ENCODE data around the gene ATP2B2.

DNA sequence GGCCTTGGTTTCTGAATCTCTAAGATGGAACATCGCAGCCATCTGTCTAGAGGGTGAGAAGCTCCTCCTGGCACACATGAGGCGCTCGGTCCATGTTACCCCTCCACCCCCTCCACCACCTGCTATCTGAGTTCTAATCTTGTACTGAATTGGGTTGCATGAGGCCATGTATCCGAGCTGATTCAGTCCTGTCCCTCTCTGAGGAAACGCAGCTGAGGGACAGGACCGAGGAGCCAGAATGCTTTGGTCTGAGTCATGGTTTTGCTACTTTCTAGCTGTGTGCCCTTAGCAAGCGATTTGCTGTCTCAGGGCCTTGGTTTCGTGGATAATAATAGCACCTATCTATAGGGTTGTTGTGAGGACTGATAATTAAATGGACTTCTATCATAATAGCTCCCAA, 96.7 kb downstream of the ATP2B2 start:
- TF ChIP-seq GABPA (IDR thresholded peaks at IDR 0.05; ENCODE audit: borderline replicate concordance, insufficient read depth, low read length) (no peak), NRF1 (IDR thresholded peaks at IDR 0.05; ENCODE audit: low read depth, low read length) (no peak), RNF2 (IDR thresholded peaks at IDR 0.05; ENCODE audit: borderline replicate concordance, low read depth, low read length, missing control alignments, poor library complexity, severe bottlenecking) (no peak), EZH2 (IDR thresholded peaks at IDR 0.05; ENCODE audit: low read depth, low read length, severe bottlenecking) (no peak), POLR2A (IDR thresholded peaks at IDR 0.05; ENCODE audit: control extremely low read depth in 1 of 2, low read depth in 2 of 2, low read length in 2 of 2) (no peak), BRCA1 (IDR thresholded peaks at IDR 0.05; ENCODE audit: low read depth, low read length) (no peak), HDAC6 (IDR thresholded peaks at IDR 0.05; ENCODE audit: low read depth, low read length) (no peak), TBP (IDR thresholded peaks at IDR 0.05; ENCODE audit: low read depth, low read length) (no peak)
- TF ChIP-seq, protein P1, sequence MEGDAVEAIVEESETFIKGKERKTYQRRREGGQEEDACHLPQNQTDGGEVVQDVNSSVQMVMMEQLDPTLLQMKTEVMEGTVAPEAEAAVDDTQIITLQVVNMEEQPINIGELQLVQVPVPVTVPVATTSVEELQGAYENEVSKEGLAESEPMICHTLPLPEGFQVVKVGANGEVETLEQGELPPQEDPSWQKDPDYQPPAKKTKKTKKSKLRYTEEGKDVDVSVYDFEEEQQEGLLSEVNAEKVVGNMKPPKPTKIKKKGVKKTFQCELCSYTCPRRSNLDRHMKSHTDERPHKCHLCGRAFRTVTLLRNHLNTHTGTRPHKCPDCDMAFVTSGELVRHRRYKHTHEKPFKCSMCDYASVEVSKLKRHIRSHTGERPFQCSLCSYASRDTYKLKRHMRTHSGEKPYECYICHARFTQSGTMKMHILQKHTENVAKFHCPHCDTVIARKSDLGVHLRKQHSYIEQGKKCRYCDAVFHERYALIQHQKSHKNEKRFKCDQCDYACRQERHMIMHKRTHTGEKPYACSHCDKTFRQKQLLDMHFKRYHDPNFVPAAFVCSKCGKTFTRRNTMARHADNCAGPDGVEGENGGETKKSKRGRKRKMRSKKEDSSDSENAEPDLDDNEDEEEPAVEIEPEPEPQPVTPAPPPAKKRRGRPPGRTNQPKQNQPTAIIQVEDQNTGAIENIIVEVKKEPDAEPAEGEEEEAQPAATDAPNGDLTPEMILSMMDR (IDR thresholded peaks at IDR 0.05; ENCODE audit: control extremely low read depth in 1 of 3, insufficient read depth in 1 of 3, low read depth in 1 of 3, low read length in 3 of 3), result no peak
- TF ChIP-seq, protein P2, sequence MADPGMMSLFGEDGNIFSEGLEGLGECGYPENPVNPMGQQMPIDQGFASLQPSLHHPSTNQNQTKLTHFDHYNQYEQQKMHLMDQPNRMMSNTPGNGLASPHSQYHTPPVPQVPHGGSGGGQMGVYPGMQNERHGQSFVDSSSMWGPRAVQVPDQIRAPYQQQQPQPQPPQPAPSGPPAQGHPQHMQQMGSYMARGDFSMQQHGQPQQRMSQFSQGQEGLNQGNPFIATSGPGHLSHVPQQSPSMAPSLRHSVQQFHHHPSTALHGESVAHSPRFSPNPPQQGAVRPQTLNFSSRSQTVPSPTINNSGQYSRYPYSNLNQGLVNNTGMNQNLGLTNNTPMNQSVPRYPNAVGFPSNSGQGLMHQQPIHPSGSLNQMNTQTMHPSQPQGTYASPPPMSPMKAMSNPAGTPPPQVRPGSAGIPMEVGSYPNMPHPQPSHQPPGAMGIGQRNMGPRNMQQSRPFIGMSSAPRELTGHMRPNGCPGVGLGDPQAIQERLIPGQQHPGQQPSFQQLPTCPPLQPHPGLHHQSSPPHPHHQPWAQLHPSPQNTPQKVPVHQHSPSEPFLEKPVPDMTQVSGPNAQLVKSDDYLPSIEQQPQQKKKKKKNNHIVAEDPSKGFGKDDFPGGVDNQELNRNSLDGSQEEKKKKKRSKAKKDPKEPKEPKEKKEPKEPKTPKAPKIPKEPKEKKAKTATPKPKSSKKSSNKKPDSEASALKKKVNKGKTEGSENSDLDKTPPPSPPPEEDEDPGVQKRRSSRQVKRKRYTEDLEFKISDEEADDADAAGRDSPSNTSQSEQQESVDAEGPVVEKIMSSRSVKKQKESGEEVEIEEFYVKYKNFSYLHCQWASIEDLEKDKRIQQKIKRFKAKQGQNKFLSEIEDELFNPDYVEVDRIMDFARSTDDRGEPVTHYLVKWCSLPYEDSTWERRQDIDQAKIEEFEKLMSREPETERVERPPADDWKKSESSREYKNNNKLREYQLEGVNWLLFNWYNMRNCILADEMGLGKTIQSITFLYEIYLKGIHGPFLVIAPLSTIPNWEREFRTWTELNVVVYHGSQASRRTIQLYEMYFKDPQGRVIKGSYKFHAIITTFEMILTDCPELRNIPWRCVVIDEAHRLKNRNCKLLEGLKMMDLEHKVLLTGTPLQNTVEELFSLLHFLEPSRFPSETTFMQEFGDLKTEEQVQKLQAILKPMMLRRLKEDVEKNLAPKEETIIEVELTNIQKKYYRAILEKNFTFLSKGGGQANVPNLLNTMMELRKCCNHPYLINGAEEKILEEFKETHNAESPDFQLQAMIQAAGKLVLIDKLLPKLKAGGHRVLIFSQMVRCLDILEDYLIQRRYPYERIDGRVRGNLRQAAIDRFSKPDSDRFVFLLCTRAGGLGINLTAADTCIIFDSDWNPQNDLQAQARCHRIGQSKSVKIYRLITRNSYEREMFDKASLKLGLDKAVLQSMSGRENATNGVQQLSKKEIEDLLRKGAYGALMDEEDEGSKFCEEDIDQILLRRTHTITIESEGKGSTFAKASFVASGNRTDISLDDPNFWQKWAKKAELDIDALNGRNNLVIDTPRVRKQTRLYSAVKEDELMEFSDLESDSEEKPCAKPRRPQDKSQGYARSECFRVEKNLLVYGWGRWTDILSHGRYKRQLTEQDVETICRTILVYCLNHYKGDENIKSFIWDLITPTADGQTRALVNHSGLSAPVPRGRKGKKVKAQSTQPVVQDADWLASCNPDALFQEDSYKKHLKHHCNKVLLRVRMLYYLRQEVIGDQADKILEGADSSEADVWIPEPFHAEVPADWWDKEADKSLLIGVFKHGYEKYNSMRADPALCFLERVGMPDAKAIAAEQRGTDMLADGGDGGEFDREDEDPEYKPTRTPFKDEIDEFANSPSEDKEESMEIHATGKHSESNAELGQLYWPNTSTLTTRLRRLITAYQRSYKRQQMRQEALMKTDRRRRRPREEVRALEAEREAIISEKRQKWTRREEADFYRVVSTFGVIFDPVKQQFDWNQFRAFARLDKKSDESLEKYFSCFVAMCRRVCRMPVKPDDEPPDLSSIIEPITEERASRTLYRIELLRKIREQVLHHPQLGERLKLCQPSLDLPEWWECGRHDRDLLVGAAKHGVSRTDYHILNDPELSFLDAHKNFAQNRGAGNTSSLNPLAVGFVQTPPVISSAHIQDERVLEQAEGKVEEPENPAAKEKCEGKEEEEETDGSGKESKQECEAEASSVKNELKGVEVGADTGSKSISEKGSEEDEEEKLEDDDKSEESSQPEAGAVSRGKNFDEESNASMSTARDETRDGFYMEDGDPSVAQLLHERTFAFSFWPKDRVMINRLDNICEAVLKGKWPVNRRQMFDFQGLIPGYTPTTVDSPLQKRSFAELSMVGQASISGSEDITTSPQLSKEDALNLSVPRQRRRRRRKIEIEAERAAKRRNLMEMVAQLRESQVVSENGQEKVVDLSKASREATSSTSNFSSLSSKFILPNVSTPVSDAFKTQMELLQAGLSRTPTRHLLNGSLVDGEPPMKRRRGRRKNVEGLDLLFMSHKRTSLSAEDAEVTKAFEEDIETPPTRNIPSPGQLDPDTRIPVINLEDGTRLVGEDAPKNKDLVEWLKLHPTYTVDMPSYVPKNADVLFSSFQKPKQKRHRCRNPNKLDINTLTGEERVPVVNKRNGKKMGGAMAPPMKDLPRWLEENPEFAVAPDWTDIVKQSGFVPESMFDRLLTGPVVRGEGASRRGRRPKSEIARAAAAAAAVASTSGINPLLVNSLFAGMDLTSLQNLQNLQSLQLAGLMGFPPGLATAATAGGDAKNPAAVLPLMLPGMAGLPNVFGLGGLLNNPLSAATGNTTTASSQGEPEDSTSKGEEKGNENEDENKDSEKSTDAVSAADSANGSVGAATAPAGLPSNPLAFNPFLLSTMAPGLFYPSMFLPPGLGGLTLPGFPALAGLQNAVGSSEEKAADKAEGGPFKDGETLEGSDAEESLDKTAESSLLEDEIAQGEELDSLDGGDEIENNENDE (IDR thresholded peaks at IDR 0.05; ENCODE audit: insufficient replicate concordance, low read length), result no peak

Measured in H1 (cell line).